K562 (cell line): Measurements from ENCODE around the gene POU1F1. TPM values are rescaled to one million over a fixed set of nuclear protein-coding genes. Genes with fewer than 3 reads are reported as not detected.

Source experiments
- COPS2 ChIP-seq: fragments of 450-650 bp; conservative IDR thresholded peaks from 2 replicates; pipeline ENCODE4 v1.6.1; 2016; ENCODE audit warnings: mild to moderate bottlenecking, moderate library complexity
- ERF ChIP-seq: fragments of 450-650 bp; formaldehyde crosslinking; IDR thresholded peaks from 2 replicates; pipeline ENCODE4 v1.4.0; 2020; ENCODE audit warnings: mild to moderate bottlenecking, mixed read lengths
- ESRRA ChIP-seq: fragments of 450-650 bp; IDR thresholded peaks from 2 replicates; pipeline ENCODE4 v1.6.1; 2014; ENCODE audit warnings: low read depth, mild to moderate bottlenecking, moderate library complexity, borderline replicate concordance
- FOXM1 ChIP-seq, 2 experiments: fragments of 450-650 bp in 1 of 2; sonication (generic) in 1 of 2; formaldehyde crosslinking in 1 of 2; IDR thresholded peaks; 2 replicates each; pipeline versions ENCODE4 v1.6.1 to v1.9.0; 2017 to 2022; ENCODE audit warnings: low read depth in 2 of 2, mild to moderate bottlenecking in 2 of 2, missing genetic modification reagents in 1 of 2, moderate library complexity in 1 of 2
- ILK ChIP-seq: fragments of 450-650 bp; IDR thresholded peaks from 2 replicates; pipeline ENCODE4 v1.6.1; 2016; ENCODE audit warnings: missing genetic modification characterization, low read depth, mild to moderate bottlenecking, missing compliant biosample characterization, moderate library complexity, borderline replicate concordance
- KAT7 ChIP-seq: sonication (generic); formaldehyde crosslinking; IDR thresholded peaks from 2 replicates; pipeline ENCODE4 v1.8.0; 2022; ENCODE audit warnings: missing genetic modification reagents, mild to moderate bottlenecking, borderline replicate concordance
- KLF10 ChIP-seq: fragments of 250-450 bp; sonication (Bioruptor Pico); IDR thresholded peaks from 2 replicates; pipeline ENCODE4 v1.6.1; 2021; ENCODE audit warnings: matching md5 sums
- MCM7 ChIP-seq, 2 experiments: fragments of 450-650 bp; IDR thresholded peaks; 2 replicates each; pipeline ENCODE4 v1.6.1; 2016 to 2018
- MTF1 ChIP-seq: fragments of 250-450 bp; sonication (Bioruptor Pico); IDR thresholded peaks from 2 replicates; pipeline ENCODE4 v1.9.0; 2021; ENCODE audit warnings: moderate library complexity, mild to moderate bottlenecking, inconsistent platforms, borderline replicate concordance
- POLR3G ChIP-seq: IDR thresholded peaks from 2 replicates; pipeline ENCODE4 v1.6.1; 2011; ENCODE audit not compliant: insufficient read length, insufficient replicate concordance; ENCODE audit errors: extremely low read depth
- SMARCE1 ChIP-seq: fragments of 450-650 bp; IDR thresholded peaks from 2 replicates; pipeline ENCODE4 v1.7.1; 2016; ENCODE audit warnings: mild to moderate bottlenecking
- TEAD1 ChIP-seq, 2 experiments: fragments of 450-650 bp in 1 of 2; sonication (generic) in 1 of 2; formaldehyde crosslinking; IDR thresholded peaks; 2 replicates each; pipeline versions ENCODE4 v1.4.0 to v1.8.0; 2020 to 2022; ENCODE audit warnings: mild to moderate bottlenecking in 2 of 2, missing genetic modification reagents in 1 of 2
- XRCC5 ChIP-seq: fragments of 200-400 bp; formaldehyde crosslinking; IDR thresholded peaks from 2 replicates; pipeline ENCODE4 v1.6.1; 2017; ENCODE audit warnings: low read depth, mild to moderate bottlenecking, low read length
- ZBTB7A ChIP-seq: IDR thresholded peaks from 2 replicates; pipeline ENCODE4 v1.6.1; 2011; ENCODE audit warnings: low read depth, mild to moderate bottlenecking, low read length, moderate library complexity, borderline replicate concordance; ENCODE audit not compliant: control insufficient read depth
- ZKSCAN8 ChIP-seq: fragments of 200-800 bp; sonication (Bioruptor generic); IDR thresholded peaks from 2 replicates; pipeline ENCODE4 v1.6.1; 2016; ENCODE audit warnings: missing genetic modification characterization, missing compliant biosample characterization
- ZZZ3 ChIP-seq: fragments of 450-650 bp; IDR thresholded peaks from 2 replicates; pipeline ENCODE4 v1.6.1; 2016; ENCODE audit warnings: antibody characterized with exemption, mild to moderate bottlenecking, moderate library complexity
- polyA plus RNA-seq, 8 experiments: library from polyadenylated mRNA; depleted of rRNA in 4 of 8; stranded (reverse) in 5 of 8; unstranded in 3 of 8; fragments of >200 nt; fragmentation: Nextera tagmentation in 2 of 8; fragmentation: Illumina TruSeq in 1 of 8; extraction: Ambion mirVana in 2 of 8; extraction: Trizol in 1 of 8; gene quantifications; 2 replicates each; pipeline versions ENCODE4 v1.2.1 to v1.2.3, GENCODE V29; 2011 to 2014; ENCODE audit warnings: inconsistent platforms in 1 of 8, missing spikeins in 1 of 8
- total RNA-seq, 7 experiments: library from RNA; depleted of rRNA in 6 of 7; stranded (reverse); fragments of >200 nt in 6 of 7; fragmentation: Illumina TruSeq in 2 of 7; extraction: Trizol in 2 of 7; gene quantifications; 2 replicates each; pipeline versions ENCODE4 v1.2.1 to v1.2.3, GENCODE V29; 2011 to 2021; ENCODE audit warnings: low replicate concordance in 1 of 7
- TF ChIP-seq, protein P1 (sequence below): fragments of 250-450 bp; sonication (Bioruptor Pico); IDR thresholded peaks from 2 replicates; pipeline ENCODE4 v1.4.0; 2020; ENCODE audit warnings: mild to moderate bottlenecking, moderate library complexity
- TF ChIP-seq, protein P2 (sequence below): sonication (generic); formaldehyde crosslinking; IDR thresholded peaks from 2 replicates; pipeline ENCODE4 v1.8.0; 2023; ENCODE audit warnings: mild to moderate bottlenecking, missing genetic modification reagents
- TF ChIP-seq, protein P3 (sequence below): fragments of 250-450 bp; sonication (Bioruptor Pico); IDR thresholded peaks from 2 replicates; pipeline ENCODE4 v1.8.0; 2022; ENCODE audit warnings: inconsistent platforms
- TF ChIP-seq, protein P4 (sequence below): sonication (generic); formaldehyde crosslinking; IDR thresholded peaks from 2 replicates; pipeline ENCODE4 v1.8.1; 2022; ENCODE audit warnings: missing genetic modification reagents
- TF ChIP-seq, protein P5 (sequence below), 2 experiments: fragments of 450-650 bp; IDR thresholded peaks; 2 replicates each; pipeline ENCODE4 v1.6.1; 2016

POU1F1 gene
- total and polyA plus RNA-seq, 9 of the 15 experiments (the other 6 are each of a cell fraction or from before 2014, with no cell fraction given) = not detected

DNA sequence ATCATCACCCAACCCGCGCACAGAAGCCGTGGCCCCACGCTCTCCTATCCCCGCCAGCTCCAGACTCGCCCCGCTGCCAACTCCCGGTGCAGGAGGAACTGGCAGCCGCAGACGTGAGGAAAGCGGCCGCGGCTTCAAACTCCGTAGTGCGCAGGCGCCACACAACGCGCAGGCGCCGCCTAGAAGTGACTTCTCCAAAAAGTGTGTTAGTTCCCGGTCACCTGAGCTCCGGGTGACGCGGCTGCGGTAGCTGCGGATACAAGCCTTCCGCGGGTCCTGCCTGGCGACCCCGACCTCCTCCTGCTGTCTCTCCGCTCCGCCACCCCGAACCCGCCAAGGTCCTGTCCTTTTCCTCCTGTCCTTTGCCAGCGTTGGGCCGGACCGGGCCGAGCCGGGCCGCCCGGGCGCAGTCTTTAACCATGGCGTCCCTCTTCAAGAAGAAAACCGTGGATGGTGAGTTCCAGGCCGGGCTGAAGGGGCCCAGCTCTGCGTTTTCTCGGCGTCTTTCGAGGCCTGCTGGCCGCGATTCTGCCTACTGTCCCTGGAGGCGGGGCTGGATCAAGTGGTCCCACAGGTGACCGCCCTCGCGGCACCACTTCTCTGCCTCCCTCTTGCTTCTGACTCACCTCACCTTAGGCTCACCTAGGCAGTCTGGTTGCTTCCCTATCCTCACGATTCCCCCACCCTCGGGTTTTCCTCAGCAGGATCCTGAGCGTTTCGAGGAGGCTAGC, 49.1 kb downstream of the POU1F1 start, which contains the start of gene CHMP2B (continued):
- TF ChIP-seq, protein P1, sequence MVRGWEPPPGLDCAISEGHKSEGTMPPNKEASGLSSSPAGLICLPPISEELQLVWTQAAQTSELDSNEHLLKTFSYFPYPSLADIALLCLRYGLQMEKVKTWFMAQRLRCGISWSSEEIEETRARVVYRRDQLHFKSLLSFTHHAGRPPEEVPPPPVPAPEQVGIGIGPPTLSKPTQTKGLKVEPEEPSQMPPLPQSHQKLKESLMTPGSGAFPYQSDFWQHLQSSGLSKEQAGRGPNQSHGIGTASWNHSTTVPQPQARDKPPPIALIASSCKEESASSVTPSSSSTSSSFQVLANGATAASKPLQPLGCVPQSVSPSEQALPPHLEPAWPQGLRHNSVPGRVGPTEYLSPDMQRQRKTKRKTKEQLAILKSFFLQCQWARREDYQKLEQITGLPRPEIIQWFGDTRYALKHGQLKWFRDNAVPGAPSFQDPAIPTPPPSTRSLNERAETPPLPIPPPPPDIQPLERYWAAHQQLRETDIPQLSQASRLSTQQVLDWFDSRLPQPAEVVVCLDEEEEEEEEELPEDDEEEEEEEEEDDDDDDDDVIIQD (CRISPR knock-in tag) = no peak
- TF ChIP-seq ILK (tag) (no peak), ZZZ3 (no peak), ERF (no peak), MTF1 (CRISPR knock-in tag) (no peak), POLR3G (no peak), SMARCE1 (no peak), XRCC5 (no peak), KLF10 (no peak), ZKSCAN8 (CRISPR knock-in tag) (no peak), TEAD1 (CRISPR knock-in tag; IDR thresholded peaks at IDR 0.05) (no peak), KAT7 (CRISPR knock-in tag) (no peak), FOXM1 (IDR thresholded peaks at IDR 0.05; ENCODE audit: low read depth) (no peak), FOXM1 (CRISPR knock-in tag; IDR thresholded peaks at IDR 0.05; ENCODE audit: low read depth) (0 out of 2 replicates have a peak, but pooled peaks have one; percentile 50), ESRRA (no peak), ZBTB7A (peak; percentile 40; the same call in 1 of the 2 replicates), MCM7 (IDR thresholded peaks at IDR 0.05) (no peak), COPS2 (no peak)
- TF ChIP-seq, protein P2, sequence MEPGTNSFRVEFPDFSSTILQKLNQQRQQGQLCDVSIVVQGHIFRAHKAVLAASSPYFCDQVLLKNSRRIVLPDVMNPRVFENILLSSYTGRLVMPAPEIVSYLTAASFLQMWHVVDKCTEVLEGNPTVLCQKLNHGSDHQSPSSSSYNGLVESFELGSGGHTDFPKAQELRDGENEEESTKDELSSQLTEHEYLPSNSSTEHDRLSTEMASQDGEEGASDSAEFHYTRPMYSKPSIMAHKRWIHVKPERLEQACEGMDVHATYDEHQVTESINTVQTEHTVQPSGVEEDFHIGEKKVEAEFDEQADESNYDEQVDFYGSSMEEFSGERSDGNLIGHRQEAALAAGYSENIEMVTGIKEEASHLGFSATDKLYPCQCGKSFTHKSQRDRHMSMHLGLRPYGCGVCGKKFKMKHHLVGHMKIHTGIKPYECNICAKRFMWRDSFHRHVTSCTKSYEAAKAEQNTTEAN (CRISPR knock-in tag) = no peak
- TF ChIP-seq, protein P3, sequence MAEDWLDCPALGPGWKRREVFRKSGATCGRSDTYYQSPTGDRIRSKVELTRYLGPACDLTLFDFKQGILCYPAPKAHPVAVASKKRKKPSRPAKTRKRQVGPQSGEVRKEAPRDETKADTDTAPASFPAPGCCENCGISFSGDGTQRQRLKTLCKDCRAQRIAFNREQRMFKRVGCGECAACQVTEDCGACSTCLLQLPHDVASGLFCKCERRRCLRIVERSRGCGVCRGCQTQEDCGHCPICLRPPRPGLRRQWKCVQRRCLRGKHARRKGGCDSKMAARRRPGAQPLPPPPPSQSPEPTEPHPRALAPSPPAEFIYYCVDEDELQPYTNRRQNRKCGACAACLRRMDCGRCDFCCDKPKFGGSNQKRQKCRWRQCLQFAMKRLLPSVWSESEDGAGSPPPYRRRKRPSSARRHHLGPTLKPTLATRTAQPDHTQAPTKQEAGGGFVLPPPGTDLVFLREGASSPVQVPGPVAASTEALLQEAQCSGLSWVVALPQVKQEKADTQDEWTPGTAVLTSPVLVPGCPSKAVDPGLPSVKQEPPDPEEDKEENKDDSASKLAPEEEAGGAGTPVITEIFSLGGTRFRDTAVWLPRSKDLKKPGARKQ (CRISPR knock-in tag) = no peak
- TF ChIP-seq, protein P4, sequence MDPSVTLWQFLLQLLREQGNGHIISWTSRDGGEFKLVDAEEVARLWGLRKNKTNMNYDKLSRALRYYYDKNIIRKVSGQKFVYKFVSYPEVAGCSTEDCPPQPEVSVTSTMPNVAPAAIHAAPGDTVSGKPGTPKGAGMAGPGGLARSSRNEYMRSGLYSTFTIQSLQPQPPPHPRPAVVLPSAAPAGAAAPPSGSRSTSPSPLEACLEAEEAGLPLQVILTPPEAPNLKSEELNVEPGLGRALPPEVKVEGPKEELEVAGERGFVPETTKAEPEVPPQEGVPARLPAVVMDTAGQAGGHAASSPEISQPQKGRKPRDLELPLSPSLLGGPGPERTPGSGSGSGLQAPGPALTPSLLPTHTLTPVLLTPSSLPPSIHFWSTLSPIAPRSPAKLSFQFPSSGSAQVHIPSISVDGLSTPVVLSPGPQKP (CRISPR knock-in tag) = no peak
- TF ChIP-seq, protein P5, sequence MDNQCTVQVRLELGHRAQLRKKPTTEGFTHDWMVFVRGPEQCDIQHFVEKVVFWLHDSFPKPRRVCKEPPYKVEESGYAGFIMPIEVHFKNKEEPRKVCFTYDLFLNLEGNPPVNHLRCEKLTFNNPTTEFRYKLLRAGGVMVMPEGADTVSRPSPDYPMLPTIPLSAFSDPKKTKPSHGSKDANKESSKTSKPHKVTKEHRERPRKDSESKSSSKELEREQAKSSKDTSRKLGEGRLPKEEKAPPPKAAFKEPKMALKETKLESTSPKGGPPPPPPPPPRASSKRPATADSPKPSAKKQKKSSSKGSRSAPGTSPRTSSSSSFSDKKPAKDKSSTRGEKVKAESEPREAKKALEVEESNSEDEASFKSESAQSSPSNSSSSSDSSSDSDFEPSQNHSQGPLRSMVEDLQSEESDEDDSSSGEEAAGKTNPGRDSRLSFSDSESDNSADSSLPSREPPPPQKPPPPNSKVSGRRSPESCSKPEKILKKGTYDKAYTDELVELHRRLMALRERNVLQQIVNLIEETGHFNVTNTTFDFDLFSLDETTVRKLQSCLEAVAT (IDR thresholded peaks at IDR 0.05) = no peak
